ACC112 (cell line): ENCODE data around the gene CHID1.
A peak's percentile ranks its signal among the peaks of the same experiment; 100 is the strongest.

Experiments used
- H2AFZ ChIP-seq: fragments of 200-600 bp; sonication (generic); one replicate; pipeline ENCODE4 v1.6.0; 2017; ENCODE audit warnings: antibody characterized with exemption, low read length; ENCODE audit not compliant: unreplicated experiment
- H3K27ac ChIP-seq: fragments of 200-600 bp; sonication (generic); 2 replicates; pipeline ENCODE4 v1.5.1; 2014; ENCODE audit warnings: low read depth, mild to moderate bottlenecking, antibody characterized with exemption, low read length, moderate library complexity
- H3K27me3 ChIP-seq: fragments of 200-600 bp; sonication (generic); 2 replicates; pipeline ENCODE4 v1.6.1; 2014; ENCODE audit warnings: mild to moderate bottlenecking, antibody characterized with exemption, low read length, moderate library complexity, mixed read lengths; ENCODE audit not compliant: insufficient read depth
- H3K36me3 ChIP-seq: fragments of 200-600 bp; sonication (generic); 2 replicates; pipeline ENCODE4 v1.6.1; 2016; ENCODE audit warnings: mild to moderate bottlenecking, antibody characterized with exemption, low read length, moderate library complexity, mixed read lengths; ENCODE audit not compliant: insufficient read depth
- H3K4me1 ChIP-seq: fragments of 200-600 bp; sonication (generic); one replicate; pipeline ENCODE4 v1.6.1; 2016; ENCODE audit warnings: low read length, mixed read lengths; ENCODE audit not compliant: insufficient read depth, unreplicated experiment, control insufficient read depth
- H3K4me3 ChIP-seq: fragments of 200-600 bp; sonication (generic); 2 replicates; pipeline ENCODE4 v1.5.1; 2014; ENCODE audit warnings: mild to moderate bottlenecking, low read depth, low read length
- H3K79me2 ChIP-seq: fragments of 200-600 bp; sonication (generic); one replicate; pipeline ENCODE4 v1.6.0; 2016; ENCODE audit warnings: low read length; ENCODE audit not compliant: control insufficient read depth, unreplicated experiment, insufficient read depth

The CHID1 gene

DNA sequence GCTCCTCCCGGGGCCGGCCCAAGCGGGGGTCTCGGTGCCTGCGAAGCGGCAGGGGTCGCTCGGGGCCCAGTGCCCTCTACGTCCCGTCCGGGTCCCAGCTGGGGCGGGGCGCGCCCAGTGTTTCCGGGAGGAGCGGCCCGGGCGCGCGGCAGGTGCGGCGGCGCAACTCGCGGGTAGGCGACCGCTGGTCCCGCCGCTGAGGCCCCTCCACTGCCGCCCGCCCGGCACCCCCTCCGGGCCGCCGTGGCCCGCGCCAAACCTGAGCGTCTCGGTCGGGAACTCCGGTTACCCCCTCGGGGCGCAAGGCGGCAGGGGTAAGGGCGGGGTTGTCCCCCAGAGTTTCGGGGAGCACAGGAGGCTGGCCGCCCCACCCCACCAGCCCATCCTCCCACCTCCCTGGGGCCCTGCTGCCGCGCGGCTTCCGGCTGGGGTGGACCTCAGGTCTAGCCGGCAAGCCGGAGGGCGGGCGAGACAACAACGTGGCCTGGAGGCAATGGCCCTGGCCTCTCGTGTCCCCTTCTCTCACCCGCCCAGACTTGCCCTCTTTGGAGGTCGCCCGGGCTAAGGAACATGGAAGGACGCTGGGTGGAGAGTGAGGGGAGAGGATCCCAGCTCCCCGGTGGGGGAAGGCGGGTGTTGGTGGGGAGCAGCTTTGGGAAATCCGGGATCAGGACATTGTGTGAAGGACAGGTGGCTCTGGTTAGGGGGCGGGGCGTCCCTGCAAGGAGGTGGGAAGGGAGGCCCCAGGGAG is 83.3 kb downstream of the CHID1 start:
- H3K27ac ChIP-seq: no peak overlapping the region
- H3K36me3 ChIP-seq: 0 out of 2 replicates have a peak, but pooled peaks cover 6% of the 10 kb centered on the region
- H3K4me3 ChIP-seq: no peak overlapping the region
- H3K79me2 ChIP-seq: no peaks in the 10 kb centered on the region
- peaks cover 35% of the 10 kb centered on the region for H3K4me1 ChIP-seq
- peaks cover 10% of the 10 kb centered on the region; the same call in 1 of the 2 replicates for H3K27me3 ChIP-seq
- no peak overlapping the region for H2AFZ ChIP-seq

- Histone ChIP-seq H3K27ac (no peak overlapping the region), H2AFZ (no peak overlapping the region), H3K79me2 (peaks cover 2% of the 10 kb centered on the region), H3K27me3 (peaks cover 10% of the 10 kb centered on the region; the same call in 1 of the 2 replicates), H3K36me3 (0 out of 2 replicates have a peak, but pooled peaks cover 6% of the 10 kb centered on the region), H3K4me3 (no peak overlapping the region), H3K4me1 (peaks cover 32% of the 10 kb centered on the region)
These were observed 83.8 kb downstream of the CHID1 start for GRCh38 chr11:826836-827145.

DNA sequence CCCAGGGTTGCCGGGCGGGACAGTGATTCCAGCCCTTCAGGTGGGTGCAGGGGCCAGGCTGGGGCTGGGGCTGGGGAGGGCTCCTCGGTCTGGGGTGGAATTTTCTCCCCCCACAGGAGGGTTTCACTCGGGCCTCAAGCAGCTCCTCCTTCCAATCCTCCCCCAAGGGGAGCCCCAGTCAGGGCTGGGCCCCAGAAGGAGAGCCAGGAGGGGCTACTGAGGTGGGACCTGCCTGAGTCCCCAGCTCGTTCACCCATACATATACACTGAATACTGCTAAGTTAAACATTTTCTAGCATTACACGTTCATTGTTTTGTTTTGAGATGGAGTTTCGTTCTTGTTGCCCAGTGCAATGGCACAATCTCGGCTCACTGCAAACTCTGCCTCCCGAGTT is 84.4 kb downstream of the CHID1 start:
- peaks cover 10% of the 10 kb centered on the region; the same call in 1 of the 2 replicates for H3K27me3 ChIP-seq
- no peak overlapping the region for H2AFZ ChIP-seq
- no peak overlapping the region for H3K4me3 ChIP-seq
- H3K27ac ChIP-seq: no peak overlapping the region
- peaks cover 7% of the 10 kb centered on the region for H3K79me2 ChIP-seq
- H3K36me3 ChIP-seq: 0 out of 2 replicates have a peak, but pooled peaks cover 6% of the 10 kb centered on the region
- H3K4me1 ChIP-seq: peaks cover 32% of the 10 kb centered on the region

DNA sequence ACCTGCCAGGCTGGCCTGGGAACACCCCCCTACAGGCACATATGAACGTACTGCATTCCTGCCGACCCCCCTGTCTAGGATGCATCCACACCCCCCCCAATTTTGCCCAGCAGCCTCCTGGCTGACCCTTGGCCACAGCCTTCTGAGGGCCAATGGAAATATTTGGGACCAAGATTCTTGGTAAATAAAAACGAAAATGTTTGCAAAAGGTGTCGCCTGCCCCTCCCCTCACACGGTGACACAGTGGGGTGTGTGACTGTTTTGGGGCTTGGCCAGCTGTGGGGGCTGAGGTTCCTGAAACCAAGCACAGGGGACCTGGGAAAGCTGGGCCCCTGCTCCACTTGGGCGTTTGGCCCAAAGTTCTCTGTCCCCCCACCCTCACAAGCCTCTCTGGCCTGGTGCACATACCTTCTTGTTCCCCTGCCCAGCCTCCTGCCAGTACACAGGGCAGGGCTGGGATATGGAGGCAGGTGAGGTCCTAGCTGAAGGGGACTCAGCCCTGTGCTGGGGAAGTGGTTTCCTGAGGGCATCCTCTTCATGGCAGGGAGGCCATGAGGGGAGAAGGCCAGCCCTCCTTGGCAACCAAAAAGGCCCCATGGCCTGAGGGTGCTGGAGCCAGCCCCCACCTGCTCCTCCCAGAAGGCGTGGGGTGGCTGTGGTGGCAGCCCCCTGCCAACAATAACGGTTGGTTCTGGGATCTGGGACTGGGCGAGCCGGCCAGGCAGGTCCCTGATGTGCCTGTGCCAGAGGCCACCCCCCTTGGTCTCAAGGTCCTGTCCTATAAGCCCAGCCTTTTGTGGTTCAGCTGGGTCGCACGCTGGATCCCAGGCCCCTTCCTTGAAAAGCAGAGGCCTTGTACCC is 85.0 kb downstream of the CHID1 start:
- peaks cover 11% of the 10 kb centered on the region for H3K79me2 ChIP-seq
- no peak overlapping the region for H2AFZ ChIP-seq
- peaks cover 7% of the 10 kb centered on the region; the same call in 1 of the 2 replicates for H3K27me3 ChIP-seq
- no peak overlapping the region for H3K27ac ChIP-seq
- peaks cover 34% of the 10 kb centered on the region for H3K4me1 ChIP-seq
- H3K36me3 ChIP-seq: 0 out of 2 replicates have a peak, but pooled peaks cover 6% of the 10 kb centered on the region
- no peak overlapping the region for H3K4me3 ChIP-seq

GRCh38 chr11:824942-825341 is 85.7 kb downstream of the CHID1 start:
- H2AFZ ChIP-seq: no peak overlapping the region
- no peak overlapping the region for H3K27ac ChIP-seq
- H3K36me3 ChIP-seq: 0 out of 2 replicates have a peak, but pooled peaks cover 6% of the 10 kb centered on the region
- peaks cover 32% of the 10 kb centered on the region for H3K4me1 ChIP-seq
- peaks cover 15% of the 10 kb centered on the region for H3K79me2 ChIP-seq
- peaks cover 4% of the 10 kb centered on the region; the same call in 1 of the 2 replicates for H3K27me3 ChIP-seq
- H3K4me3 ChIP-seq: no peak overlapping the region

DNA sequence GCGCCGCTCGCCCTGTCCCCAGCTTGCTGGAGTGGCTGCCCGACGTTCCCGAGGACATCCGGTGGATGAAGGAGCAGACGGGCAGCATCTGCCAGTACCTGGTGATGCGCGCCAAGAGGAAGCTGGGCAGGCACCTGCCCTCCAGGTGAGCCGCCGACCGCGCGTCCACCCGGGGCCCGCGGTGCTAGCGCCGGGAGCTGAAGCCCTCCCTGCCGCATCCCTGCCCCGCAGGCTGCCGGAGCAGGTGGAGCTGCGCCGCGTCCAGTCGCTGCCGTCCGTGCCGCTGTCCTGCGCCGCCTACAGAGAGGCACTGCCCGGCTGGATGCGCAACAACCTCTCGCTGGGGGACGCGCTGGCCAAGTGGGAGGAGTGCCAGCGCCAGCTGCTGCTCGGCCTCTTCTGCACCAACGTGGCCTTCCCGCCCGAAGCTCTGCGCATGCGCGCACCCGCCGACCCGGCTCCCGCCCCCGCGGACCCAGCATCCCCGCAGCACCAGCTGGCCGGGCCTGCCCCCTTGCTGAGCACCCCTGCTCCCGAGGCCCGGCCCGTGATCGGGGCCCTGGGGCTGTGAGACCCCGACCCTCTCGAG is 86.2 kb downstream of the CHID1 start:
- Histone ChIP-seq H3K27ac (no peak overlapping the region), H3K4me1 (peaks cover 27% of the 10 kb centered on the region), H3K27me3 (peaks cover 4% of the 10 kb centered on the region; the same call in 1 of the 2 replicates), H3K36me3 (0 out of 2 replicates have a peak, but pooled peaks cover 6% of the 10 kb centered on the region), H3K4me3 (no peak overlapping the region), H2AFZ (no peak overlapping the region), H3K79me2 (peaks cover 15% of the 10 kb centered on the region)

DNA sequence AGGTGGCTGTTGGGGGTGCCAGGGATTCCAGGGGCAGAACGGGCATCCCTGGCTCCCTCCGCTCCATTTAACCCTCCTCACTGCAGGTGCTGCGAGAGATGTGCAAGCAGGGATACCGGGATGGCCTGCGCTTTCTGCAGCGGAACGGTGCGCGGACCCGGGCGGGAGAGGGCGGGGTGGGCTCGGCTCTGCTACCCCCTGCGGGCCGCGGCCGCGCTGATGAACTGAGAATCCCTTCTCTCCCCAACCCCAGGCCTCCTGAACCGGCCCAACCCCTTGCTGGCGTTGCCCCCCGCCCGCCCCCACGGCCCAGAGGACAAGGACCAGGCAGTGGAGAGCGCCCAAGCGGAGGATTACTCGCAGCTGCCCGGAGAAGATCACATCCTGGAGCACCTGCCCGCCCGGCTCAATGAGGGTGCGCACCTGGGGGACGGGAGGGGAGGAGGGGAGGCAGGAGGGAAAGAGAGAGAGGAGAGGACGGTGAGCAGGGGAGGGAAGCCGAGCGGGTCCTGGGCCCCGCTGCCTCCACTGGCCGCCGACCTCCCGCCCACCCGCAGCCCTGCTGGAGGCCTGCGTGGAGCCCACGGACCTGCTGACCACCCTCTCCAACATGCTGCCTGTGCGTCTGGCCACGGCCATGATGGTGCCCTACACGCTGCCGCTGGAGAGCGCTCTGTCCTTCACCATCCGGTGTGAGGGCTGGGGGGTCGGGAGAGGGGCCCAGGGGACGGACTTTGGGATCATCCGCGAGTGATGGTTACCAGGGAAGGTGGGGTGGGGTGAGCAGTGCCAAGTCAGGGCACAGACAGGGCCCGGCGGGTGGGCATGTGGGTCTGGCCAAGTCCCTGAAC is 86.9 kb downstream of the CHID1 start:
- H3K4me1 ChIP-seq: peaks cover 25% of the 10 kb centered on the region
- no peak overlapping the region for H3K4me3 ChIP-seq
- H3K27ac ChIP-seq: no peak overlapping the region
- no peak overlapping the region for H2AFZ ChIP-seq
- 0 out of 2 replicates have a peak, but pooled peaks cover 6% of the 10 kb centered on the region for H3K36me3 ChIP-seq
- H3K79me2 ChIP-seq: peaks cover 15% of the 10 kb centered on the region
- peaks cover 4% of the 10 kb centered on the region; the same call in 1 of the 2 replicates for H3K27me3 ChIP-seq

DNA sequence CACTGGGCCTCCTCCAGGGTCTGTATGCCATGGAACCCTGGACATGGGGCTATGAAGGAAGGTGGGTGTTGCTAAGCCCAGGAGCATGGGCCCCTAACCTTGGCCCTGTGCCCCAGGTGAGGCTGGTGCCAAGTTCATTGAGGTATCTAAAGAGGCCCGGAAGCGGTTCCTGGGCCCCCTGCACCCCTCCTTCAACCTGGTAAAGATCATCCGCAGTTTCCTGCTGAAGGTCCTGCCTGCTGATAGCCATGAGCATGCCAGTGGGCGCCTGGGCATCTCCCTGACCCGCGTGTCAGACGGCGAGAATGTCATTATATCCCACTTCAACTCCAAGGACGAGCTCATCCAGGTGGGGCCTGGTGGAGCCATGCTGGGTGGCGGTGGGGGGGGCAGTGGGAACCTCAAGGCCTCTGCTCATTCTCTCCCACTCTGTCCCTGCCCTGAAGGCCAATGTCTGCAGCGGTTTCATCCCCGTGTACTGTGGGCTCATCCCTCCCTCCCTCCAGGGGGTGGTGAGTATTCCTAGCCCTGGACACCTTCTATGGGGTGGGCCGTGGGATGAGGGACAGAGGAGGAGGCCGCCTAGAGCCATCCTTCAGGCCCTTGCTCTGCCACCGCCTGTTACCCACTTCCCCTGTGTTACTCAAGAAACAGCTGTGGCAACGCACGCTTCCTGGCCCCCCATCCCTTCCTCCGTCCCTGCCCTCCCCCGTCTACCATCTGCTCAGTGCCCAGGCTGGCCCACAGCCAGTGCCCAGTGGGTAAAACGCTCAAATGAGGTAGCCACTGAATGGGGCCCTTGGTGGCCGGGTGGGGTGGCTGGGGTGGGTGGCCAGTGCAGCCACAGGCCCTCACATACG is 88.9 kb downstream of the CHID1 start:
- H3K27ac ChIP-seq: no peak overlapping the region
- peak overlapping the region; percentile 92 for H3K4me3 ChIP-seq
- peaks cover 26% of the 10 kb centered on the region for H3K4me1 ChIP-seq
- H3K36me3 ChIP-seq: 0 out of 2 replicates have a peak, but pooled peaks cover 6% of the 10 kb centered on the region
- no peak overlapping the region for H2AFZ ChIP-seq
- H3K79me2 ChIP-seq: peaks cover 15% of the 10 kb centered on the region
- H3K27me3 ChIP-seq: peaks cover under 1% of the 10 kb centered on the region; the same call in 1 of the 2 replicates
